ENCODE results near the gene SORCS1.

The SORCS1 gene

GRCh38 chr10:106534441-106534840, 630.1 kb downstream of the SORCS1 start:
- DNase-seq (ENCODE audit: low read depth), result no peak

DNA sequence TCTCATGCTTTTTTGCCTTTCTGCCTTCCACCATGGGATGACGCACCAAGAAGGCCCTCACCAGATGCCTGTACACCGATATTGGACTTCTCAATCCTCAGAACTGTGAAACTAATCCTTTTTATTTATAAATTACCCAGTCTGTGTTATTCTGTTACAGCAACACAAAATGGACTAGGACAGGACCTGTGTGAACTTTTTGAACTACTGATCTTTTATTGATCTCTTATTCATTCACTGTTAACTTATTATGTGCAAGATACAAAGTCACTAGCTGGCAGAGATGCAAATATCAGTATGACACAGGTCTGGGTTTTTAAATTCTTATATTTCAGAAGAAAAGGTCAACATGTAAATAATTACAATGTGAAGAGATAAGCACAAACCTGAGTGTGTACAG, 635.8 kb downstream of the SORCS1 start:
- DNase-seq (ENCODE audit: low read depth), result no peak

GRCh38 chr10:106525835-106526234, 638.7 kb downstream of the SORCS1 start:
- DNase-seq (ENCODE audit: low read depth), result no peak
